ENCODE measurements around the gene SDC1.

DNA sequence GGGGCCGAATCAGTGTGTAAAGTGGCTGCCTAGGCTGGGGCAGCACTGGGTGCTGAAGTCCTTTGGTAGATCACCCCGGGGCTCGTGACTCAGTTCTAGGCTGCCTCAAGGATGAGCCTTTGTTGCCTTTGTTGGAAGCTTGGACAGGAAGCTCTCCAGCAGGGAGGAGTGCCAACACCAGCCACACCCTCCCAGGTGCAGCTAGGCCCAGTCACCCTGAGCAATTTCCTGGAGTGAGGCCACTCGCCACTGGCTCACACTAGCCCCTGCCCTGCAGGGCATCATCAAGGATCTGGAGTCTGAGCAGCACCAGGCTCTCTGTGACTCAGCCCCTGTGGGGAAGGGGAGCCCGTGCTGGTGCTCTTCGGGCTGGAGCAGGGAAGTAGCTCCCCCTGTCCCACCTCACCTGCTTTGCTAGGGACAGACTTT is 6.7 kb upstream of the SDC1 start:
- TF ChIP-seq, protein P1, sequence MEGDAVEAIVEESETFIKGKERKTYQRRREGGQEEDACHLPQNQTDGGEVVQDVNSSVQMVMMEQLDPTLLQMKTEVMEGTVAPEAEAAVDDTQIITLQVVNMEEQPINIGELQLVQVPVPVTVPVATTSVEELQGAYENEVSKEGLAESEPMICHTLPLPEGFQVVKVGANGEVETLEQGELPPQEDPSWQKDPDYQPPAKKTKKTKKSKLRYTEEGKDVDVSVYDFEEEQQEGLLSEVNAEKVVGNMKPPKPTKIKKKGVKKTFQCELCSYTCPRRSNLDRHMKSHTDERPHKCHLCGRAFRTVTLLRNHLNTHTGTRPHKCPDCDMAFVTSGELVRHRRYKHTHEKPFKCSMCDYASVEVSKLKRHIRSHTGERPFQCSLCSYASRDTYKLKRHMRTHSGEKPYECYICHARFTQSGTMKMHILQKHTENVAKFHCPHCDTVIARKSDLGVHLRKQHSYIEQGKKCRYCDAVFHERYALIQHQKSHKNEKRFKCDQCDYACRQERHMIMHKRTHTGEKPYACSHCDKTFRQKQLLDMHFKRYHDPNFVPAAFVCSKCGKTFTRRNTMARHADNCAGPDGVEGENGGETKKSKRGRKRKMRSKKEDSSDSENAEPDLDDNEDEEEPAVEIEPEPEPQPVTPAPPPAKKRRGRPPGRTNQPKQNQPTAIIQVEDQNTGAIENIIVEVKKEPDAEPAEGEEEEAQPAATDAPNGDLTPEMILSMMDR (IDR thresholded peaks at IDR 0.05) = no peak
- TF ChIP-seq POLR2AphosphoS5 (IDR thresholded peaks at IDR 0.05) = peak in 1 of 2 donors; percentile 33

Measured in upper lobe of left lung (tissue), 4 donors.